ENCODE data around the gene RFX1.

DNA sequence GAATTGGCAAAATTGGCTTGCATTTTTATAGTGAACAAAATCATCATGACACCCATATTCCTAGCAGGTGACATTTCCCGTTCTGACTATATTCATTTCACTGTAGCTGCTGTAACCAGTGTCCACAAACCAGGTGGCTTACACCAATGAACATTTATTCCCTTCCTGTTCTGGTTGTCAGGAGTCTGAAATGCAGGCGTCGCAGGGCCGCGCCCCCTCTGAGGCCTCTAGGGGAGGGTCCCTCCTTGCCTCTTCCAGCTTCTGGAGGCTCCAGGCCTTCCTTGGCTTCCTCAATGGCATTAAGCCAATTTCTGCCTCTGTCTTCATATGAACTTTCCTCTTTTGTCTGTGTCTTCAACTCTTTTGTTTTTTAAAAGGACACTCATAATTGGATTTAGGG is 15.4 kb upstream of the RFX1 start:
- TF ChIP-seq POLR2A (IDR thresholded peaks at IDR 0.05), result no peak
- TF ChIP-seq, protein P1, sequence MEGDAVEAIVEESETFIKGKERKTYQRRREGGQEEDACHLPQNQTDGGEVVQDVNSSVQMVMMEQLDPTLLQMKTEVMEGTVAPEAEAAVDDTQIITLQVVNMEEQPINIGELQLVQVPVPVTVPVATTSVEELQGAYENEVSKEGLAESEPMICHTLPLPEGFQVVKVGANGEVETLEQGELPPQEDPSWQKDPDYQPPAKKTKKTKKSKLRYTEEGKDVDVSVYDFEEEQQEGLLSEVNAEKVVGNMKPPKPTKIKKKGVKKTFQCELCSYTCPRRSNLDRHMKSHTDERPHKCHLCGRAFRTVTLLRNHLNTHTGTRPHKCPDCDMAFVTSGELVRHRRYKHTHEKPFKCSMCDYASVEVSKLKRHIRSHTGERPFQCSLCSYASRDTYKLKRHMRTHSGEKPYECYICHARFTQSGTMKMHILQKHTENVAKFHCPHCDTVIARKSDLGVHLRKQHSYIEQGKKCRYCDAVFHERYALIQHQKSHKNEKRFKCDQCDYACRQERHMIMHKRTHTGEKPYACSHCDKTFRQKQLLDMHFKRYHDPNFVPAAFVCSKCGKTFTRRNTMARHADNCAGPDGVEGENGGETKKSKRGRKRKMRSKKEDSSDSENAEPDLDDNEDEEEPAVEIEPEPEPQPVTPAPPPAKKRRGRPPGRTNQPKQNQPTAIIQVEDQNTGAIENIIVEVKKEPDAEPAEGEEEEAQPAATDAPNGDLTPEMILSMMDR (IDR thresholded peaks at IDR 0.05), result no peak
